Fibroblast of skin of right quadriceps (primary cell): ENCODE results near the gene DLG4.
"Not testable (repeated sequence)": the region's sequence is repeated elsewhere in the genome, so short reads cannot be mapped to it uniquely, and the experiment has no call there.

Experiments
- DNase-seq: peaks from one replicate; pipeline ENCODE4 v3.0.0-alpha.2; 2013

Gene DLG4

GRCh38 chr17:7248796-7249195, 29.2 kb upstream of the DLG4 start:
- no peak for DNase-seq

GRCh38 chr17:7246779-7247178, 27.1 kb upstream of the DLG4 start:
- no peak for DNase-seq

GRCh38 chr17:7243838-7244237, 24.2 kb upstream of the DLG4 start:
- not testable (repeated sequence) for DNase-seq

GRCh38 chr17:7243453-7243729, 23.8 kb upstream of the DLG4 start:
- no peak for DNase-seq

- DNase-seq: peak; percentile 97
These were observed 23.2 kb upstream of the DLG4 start for GRCh38 chr17:7242717-7243452.

GRCh38 chr17:7241783-7242716, 22.4 kb upstream of the DLG4 start, which contains the start of gene GABARAP:
GABARAP (minus strand) TSS chr17:7242449; CDS start chr17:7242330, 119 bp downstream.
- DNase-seq: peak; percentile 93

- DNase-seq: no peak
These were observed 21.6 kb upstream of the DLG4 start for GRCh38 chr17:7241090-7241733.

- DNase-seq: no peak
These were observed 20.7 kb upstream of the DLG4 start for GRCh38 chr17:7240375-7240774.

GRCh38 chr17:7239091-7240027, 19.7 kb upstream of the DLG4 start, which contains the start of gene PHF23:
PHF23 (minus strand) TSS chr17:7239457; CDS start chr17:7239279, 178 bp downstream.
- DNase-seq: peak; percentile 100

- DNase-seq: peak; percentile 37
These were observed 18.9 kb upstream of the DLG4 start for GRCh38 chr17:7238420-7239090.

GRCh38 chr17:7237761-7238419, 18.3 kb upstream of the DLG4 start:
- DNase-seq: peak; percentile 77

- no peak for DNase-seq
These were observed 17.7 kb upstream of the DLG4 start for GRCh38 chr17:7237266-7237760.

- no peak for DNase-seq
These were observed 17.2 kb upstream of the DLG4 start for GRCh38 chr17:7236808-7237207.

- no peak for DNase-seq
These were observed 16.3 kb upstream of the DLG4 start for GRCh38 chr17:7235693-7236665.

GRCh38 chr17:7234083-7234951, 14.7 kb upstream of the DLG4 start, which contains the start of gene DVL2:
DVL2 (minus strand) TSS chr17:7234517; CDS start chr17:7234262, 255 bp downstream.
- peak; percentile 95 for DNase-seq

GRCh38 chr17:7233701-7234082, 14.1 kb upstream of the DLG4 start:
- no peak for DNase-seq

GRCh38 chr17:7232114-7232513, 12.5 kb upstream of the DLG4 start:
- DNase-seq: no peak

GRCh38 chr17:7229504-7229903, 9.9 kb upstream of the DLG4 start:
- DNase-seq: no peak

GRCh38 chr17:7228920-7229319, 9.3 kb upstream of the DLG4 start:
- DNase-seq: no peak
